Gastrocnemius medialis (tissue), 4 donors: ENCODE measurements around the gene PPM1M.

Source experiments
- POLR2A ChIP-seq, 2 donors: fragments of 450-650 bp; IDR thresholded peaks; one replicate each; pipeline ENCODE4 v1.6.1; 2017; ENCODE audit warnings: antibody characterized with exemption in 2 of 2, mild to moderate bottlenecking in 2 of 2, moderate library complexity in 2 of 2
- TF ChIP-seq, protein P1 (sequence below), 5 experiments: fragments of 450-650 bp in 3 of 5; fragments of 200-600 bp in 2 of 5; sonication (generic) in 2 of 5; IDR thresholded peaks in 4 of 5; conservative IDR thresholded peaks in 1 of 5; 1 replicate in 4 of 5; 2 replicates in 1 of 5; pipeline ENCODE4 v1.5.1; 2016 to 2019; ENCODE audit warnings: antibody characterized with exemption in 5 of 5, mild to moderate bottlenecking in 3 of 5, moderate library complexity in 3 of 5

DNA sequence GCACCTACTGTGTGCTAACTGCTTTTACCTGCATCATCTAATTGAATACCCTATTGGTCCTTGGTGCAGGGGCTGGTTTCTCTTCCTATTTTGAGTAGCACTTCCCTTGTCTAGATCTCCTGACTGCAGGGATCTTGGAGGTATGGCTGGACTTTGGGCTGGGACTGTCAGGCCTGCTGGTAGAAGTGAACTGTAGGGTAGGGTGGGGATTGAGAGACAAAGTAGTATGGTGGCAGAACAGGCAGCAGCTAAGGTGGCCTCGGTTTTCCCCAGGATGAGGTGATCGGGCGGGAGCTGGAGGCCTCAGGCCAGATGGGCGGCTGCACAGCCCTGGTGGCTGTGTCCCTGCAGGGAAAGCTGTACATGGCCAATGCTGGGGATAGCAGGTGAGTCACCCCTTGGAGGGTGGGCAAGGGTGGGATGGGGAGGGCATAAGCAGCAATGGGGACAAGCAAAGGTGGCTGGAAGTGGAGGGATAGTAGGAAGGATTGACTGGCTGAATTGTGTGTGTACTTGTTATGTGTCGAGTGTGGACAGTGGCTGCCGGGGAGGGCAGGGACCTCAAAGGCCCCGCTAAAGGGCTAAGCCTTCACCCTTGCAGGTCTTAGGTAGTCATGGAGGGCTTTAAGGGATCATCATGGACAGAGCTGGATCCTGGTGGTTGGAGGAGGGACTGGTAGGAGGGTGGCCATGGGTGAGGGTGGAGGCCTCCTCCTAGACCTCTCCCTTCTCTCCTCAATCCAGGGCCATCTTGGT lies 2.0 kb downstream of the PPM1M start:
- TF ChIP-seq, protein P1, sequence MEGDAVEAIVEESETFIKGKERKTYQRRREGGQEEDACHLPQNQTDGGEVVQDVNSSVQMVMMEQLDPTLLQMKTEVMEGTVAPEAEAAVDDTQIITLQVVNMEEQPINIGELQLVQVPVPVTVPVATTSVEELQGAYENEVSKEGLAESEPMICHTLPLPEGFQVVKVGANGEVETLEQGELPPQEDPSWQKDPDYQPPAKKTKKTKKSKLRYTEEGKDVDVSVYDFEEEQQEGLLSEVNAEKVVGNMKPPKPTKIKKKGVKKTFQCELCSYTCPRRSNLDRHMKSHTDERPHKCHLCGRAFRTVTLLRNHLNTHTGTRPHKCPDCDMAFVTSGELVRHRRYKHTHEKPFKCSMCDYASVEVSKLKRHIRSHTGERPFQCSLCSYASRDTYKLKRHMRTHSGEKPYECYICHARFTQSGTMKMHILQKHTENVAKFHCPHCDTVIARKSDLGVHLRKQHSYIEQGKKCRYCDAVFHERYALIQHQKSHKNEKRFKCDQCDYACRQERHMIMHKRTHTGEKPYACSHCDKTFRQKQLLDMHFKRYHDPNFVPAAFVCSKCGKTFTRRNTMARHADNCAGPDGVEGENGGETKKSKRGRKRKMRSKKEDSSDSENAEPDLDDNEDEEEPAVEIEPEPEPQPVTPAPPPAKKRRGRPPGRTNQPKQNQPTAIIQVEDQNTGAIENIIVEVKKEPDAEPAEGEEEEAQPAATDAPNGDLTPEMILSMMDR (IDR thresholded peaks at IDR 0.05 in 4 of 5, conservative IDR thresholded peaks at IDR 0.05 in 1 of 5) = no peak
- no peak for TF ChIP-seq POLR2A (IDR thresholded peaks at IDR 0.05)
